GM12892 (cell line): ENCODE results near the gene NCAPG2.

Experiments
- POLR2A ChIP-seq: IDR thresholded peaks from 2 replicates; pipeline ENCODE4 v1.6.1; 2011; ENCODE audit warnings: low read depth, low read length, control low read depth
- POLR2AphosphoS5 ChIP-seq: IDR thresholded peaks from 2 replicates; pipeline ENCODE4 v1.6.1; 2011; ENCODE audit warnings: low read depth, low read length, control low read depth
- TAF1 ChIP-seq: IDR thresholded peaks from 2 replicates; pipeline ENCODE4 v1.6.1; 2011; ENCODE audit warnings: low read depth, mild to moderate bottlenecking, control low read depth, low read length, borderline replicate concordance

- no peak for TF ChIP-seq POLR2A
- TF ChIP-seq POLR2AphosphoS5, result no peak
- no peak for TF ChIP-seq TAF1
Measured at GRCh38 chr7:158743219-158743618, 38.6 kb upstream of the NCAPG2 start.
